Limb (tissue), 2 donors: ENCODE measurements around the gene POLE3.
"Not testable (repeated sequence)": the region's sequence is repeated elsewhere in the genome, so short reads cannot be mapped to it uniquely, and the experiment has no call there.

ENCODE experiments used
- DNase-seq, 2 donors: peaks; one replicate each; pipeline ENCODE4 v3.0.0-alpha.2; 2016; ENCODE audit errors: extremely low spot score in 2 of 2

The POLE3 gene

DNA sequence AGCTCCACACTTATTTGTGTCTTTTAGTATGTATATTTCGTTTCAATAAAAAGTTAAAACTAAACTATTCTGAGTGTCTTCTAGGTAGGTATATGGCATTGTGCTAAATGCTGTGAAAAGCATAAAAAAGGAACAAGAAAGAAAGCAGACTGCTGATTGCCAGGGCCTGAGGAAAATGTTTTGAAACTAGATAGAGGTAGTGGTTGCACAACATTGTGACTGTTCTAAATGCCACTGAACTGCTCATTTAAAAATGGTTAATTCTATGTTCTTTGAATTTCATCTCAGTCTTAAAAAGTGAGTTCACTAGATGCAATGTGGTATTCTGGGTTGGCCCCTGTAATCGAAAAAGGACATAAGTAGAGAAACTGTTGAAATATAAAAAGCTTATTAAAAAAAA lies 6.8 kb downstream of the POLE3 start:
- no peak for DNase-seq

DNA sequence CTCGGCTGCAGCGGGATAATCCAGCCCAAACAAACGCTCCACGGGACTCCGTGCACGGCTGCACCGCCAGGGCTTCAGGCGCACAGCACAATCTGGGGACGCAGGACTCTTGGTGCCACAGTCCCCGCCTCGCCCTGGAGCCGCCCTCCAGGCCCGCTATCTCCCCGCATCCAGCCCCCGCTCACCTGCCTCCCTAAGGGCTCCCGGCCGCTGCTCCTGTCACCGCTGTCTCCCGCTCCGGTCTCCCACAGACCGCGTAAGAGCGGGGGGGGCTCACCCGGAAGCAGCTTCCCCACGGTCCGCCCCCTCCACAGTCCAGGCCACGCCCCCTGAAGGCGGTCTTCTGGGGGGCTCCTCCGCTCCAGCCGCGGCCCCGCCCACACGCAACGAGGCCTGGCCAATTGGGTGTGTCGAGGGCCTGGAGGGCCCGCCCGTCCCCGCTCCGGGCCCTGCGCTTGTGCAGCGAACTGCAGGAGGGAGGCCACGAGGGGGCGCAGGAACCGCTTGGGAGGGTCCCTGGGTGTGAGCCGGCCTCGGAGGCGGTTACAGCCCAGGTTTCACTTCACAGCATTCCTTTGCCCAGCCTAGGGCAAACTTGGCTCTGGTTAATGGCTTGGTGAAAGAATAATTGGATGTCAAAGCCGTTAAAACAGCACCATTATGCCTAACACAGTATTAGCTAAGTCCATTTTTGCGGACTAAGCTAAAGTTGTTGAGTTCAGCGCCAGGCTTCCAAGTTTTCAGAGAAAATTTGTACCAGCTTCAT lies 9.3 kb downstream of the POLE3 start, which contains the start of gene ALAD:
Gene ALAD (minus strand): TSS at position 258 of the 766 bp plus-strand sequence. CDS start 7,725 bp downstream, outside the sequence.
- DNase-seq = peak; percentile 98 to 99

DNA sequence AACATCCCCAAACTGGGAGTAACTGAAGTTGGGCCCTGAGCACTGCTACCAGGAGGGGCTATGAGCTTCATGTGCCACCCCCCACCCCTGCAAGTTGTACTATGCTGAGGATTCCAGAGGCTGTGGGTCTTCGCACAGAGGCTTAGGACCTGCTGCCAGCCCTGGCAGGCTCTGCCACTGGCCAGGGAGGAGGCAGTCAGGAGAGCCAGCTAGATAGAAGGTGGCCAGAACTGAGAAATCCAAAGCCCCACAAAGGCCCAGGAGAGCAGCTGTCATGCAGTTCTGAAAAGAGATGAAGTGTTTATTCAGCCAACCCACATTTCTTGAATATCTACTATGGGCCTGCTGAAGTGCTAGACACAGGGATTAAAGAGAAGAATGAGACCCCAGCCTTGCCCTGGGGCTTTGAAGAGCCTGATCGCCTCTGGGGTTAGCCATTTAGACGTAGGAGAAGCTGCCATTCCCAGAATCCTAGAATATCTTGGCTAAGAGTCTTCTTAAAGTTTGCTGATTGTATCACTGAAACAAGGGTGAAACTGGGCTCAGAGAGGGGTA lies 10.8 kb downstream of the POLE3 start:
- DNase-seq = no peak

GRCh38 chr9:113398796-113399195 lies 11.7 kb downstream of the POLE3 start:
- DNase-seq = no peak

DNA sequence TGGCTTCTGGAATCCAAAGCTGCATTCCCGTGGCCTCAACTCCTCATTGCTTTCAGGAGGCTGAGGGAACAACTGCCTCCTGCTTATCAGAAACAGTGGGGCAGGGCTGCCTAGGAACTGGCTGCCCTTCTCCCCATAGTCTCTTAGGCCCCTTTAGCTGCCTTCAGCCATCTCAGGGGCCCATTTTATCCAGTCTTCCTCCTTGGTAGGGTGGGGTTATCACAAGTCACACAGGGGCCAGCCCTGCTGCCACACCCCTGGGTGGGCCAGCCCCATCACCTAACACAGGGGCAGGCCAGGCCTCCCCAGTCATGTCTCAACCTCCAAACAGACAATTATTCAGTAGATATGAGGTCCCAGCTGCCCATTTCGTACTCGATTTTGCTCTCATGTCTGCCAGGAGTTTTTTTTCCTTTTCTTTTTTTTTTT lies 13.3 kb downstream of the POLE3 start:
- DNase-seq = no peak

DNA sequence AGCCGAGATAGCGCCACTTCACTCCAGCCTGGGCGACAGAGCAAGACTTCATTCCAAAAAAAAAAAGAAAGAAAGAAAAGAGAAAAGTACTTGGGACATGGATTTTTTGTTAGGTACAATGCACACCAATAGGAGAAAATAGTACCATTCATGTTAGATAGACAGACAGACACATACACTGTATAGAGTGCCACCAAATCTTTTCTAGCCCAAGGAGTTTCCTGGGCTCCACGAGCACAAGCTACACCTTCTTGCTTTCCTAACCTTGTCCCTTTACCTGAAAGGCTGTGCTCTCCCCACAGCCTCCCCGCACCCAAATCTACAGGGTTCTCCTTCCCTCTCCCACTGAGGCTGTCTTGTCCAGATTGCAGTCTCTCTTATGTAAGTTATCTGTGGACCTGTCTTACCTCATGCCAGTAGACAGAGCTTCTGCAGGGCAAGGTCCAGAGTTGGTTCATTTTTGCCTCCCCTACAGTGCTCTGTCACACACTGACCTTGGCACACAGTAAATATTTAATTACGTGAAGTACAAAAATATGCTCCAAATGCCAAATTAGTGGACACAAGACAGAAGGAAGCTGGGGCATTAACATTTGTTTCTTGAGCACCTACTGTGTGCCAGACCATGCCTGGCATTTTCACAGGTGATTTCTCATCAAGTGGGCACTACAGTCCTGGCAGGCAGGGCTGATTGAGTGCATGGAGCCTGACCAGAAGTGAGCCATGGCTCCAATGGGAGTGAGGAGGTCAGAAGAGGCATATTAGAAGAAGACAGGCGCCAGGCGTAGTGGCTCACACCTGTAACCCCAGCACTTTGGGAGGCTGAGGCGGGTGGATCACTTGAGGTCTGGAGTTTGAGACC lies 15.2 kb downstream of the POLE3 start:
- DNase-seq = no peak

- no peak for DNase-seq
These were observed 17.2 kb downstream of the POLE3 start for GRCh38 chr9:113393281-113393680.

GRCh38 chr9:113391917-113392316 lies 18.6 kb downstream of the POLE3 start:
- DNase-seq = no peak

GRCh38 chr9:113390192-113390960 lies 20.1 kb downstream of the POLE3 start:
- DNase-seq = no peak

DNA sequence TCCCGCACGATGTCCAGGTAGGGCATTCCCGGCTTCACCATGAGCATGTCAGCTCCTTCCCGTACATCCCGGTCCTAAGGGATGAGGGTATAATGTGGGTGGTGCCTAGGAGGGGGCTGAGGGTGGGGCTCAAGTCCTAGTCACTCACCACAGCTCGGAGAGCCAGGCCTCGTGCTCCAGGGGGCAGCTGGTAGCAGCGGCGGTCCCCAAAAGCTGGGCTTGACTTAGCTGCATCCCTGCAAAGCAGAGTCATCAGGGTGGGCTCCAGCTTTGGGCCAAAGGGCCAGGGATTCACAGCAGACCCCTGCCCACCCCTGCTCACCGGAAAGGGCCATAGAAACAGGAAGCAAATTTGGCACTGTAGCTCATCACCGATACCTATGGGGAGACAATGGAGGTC lies 21.0 kb downstream of the POLE3 start:
- no peak for DNase-seq

DNA sequence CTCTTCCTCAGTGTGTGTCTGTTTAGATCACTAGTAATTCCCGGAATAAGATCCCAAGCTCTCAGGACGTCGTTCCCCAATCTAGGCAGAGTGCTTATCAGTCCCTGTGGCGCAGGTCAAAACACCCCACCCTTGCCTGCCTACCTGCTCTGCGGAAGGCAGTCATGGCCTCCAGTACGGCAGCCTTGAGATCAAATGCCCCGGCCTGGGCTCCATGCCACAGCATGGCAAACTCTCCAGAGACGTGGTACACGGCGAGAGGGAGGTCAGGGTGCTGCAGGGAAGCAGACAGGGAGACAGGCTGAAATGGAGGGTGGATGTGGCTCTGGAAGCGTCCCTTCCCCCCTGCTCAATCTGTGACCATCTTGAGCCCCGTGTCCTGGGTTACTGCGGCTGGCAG lies 21.6 kb downstream of the POLE3 start:
- no peak for DNase-seq

- DNase-seq = no peak
These were observed 22.8 kb downstream of the POLE3 start for GRCh38 chr9:113387560-113388230.

DNA sequence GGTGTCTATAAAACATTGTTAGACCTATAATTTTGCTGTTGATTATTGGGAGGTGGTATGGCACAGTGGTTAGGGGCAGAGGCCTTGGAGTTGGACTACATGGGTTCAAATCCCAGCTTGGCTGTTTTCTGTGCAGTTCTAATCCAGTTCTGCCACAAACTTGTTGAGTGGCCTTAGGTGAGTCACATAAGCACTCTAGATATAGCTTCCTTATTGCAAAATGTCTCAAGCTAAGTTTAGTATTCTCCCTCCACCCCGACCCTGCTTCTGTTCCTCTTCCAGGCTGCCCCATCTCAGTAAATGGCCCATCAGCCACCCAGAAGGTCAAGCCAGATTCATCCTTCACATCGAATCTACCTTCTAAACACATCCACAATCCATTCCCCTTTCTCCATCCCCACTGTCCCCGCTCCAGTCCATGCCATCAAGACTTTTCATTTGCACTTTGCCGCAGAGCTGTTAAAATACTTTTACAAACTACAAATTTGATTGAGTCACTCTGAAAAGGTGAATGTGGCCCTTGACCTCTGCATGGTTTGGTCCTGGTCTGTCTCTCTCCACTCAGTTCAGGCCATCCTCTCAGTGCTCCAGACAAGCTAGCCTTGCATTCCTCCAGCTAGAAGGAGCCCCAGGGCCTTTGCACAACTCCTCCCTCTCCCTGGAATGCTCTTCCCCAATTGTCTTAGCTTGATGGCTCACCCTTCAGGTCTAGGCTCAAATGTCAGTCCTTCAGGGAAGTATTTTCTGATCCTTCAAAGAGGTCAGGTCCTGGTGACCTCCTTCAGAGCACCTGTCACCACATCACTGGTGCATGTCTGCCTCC lies 23.7 kb downstream of the POLE3 start:
- no peak for DNase-seq

- no peak for DNase-seq
These were observed 28.5 kb downstream of the POLE3 start for GRCh38 chr9:113381909-113382411.

GRCh38 chr9:113381441-113381840 lies 29.0 kb downstream of the POLE3 start:
- DNase-seq = not testable (repeated sequence)

DNA sequence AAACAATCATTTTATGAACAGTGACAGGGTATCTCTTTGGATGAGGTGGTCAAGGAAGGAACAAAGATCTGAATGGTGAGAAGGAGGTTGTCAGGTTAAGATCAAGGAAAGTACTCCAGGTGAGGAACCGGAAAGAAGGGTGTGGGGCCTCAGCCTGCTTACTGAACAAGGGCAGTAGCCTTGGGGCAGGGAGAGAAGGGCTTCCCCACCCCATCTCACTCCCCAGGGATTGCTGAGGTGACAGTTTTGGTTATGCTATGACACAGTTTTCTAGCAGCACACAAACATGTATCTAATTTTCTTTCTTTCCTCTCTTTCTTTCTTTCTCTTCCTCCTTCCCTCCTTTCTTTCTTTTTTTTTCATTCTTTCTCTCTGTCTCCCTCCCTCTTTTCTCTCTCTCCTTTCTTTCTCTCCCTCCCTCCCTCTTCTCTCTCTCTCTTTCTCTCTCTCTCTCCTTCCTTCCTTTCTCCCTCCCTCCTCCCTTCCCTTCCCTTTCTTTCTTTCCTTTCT lies 29.6 kb downstream of the POLE3 start:
- no peak for DNase-seq

- not testable (repeated sequence) for DNase-seq
These were observed 30.7 kb downstream of the POLE3 start for GRCh38 chr9:113379829-113380210.

DNA sequence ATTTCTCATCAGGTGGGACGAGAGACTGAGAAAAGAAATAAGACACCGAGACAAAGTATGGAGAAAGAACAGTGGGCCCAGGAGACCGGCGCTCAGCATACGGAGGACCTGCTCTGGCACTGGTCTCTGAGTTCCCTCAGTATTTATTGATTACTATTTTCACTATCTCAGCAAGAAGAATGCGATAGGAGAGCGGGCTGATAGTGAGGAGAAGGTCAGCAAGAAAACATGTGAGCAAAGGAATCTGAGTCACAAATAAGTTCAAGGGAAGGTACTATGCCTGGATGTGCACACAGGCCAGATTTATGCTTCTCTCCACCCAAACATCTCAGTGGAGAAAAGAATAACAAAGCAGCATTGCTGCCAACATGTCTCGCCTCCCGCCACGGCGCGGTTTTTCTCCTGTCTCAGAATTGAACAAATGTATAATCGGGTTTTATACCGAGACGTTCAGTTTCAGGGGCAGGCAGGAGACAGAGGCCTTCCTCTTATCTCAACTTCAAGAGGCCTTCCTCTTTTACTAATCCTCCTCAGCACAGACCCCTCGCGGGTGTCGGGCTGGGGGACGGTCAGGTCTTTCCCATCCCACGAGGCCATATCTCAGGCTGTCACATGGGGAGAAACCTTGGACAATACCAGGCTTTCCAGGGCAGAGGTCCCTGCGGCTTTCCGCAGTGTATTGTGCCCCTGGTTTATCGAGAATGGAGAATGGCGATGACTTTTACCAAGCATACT lies 31.2 kb downstream of the POLE3 start:
- DNase-seq = not testable (repeated sequence)
